AG08395 (cell line): Measurements from ENCODE around the gene NKIRAS2.

ENCODE experiments used
- DNase-seq: peaks from one replicate; pipeline ENCODE4 v3.0.0; 2012; ENCODE audit warnings: mixed read lengths, low spot score

Gene NKIRAS2

GRCh38 chr17:42026857-42027589, 7.1 kb downstream of the NKIRAS2 start:
- no peak for DNase-seq

- no peak for DNase-seq
Observed at GRCh38 chr17:42027590-42027889, 7.7 kb downstream of the NKIRAS2 start.

- no peak for DNase-seq
Observed at GRCh38 chr17:42027961-42028790, 8.3 kb downstream of the NKIRAS2 start.

- DNase-seq = no peak
Observed at GRCh38 chr17:42028791-42029127, 8.9 kb downstream of the NKIRAS2 start.

- DNase-seq = no peak
Observed at GRCh38 chr17:42031584-42031983, 11.7 kb downstream of the NKIRAS2 start.

- DNase-seq = no peak
Observed at GRCh38 chr17:42034059-42034458, 14.2 kb downstream of the NKIRAS2 start.

- DNase-seq = no peak
Observed at GRCh38 chr17:42038221-42038973, 18.5 kb downstream of the NKIRAS2 start.

GRCh38 chr17:42039794-42040763, 20.2 kb downstream of the NKIRAS2 start:
- DNase-seq = no peak

- no peak for DNase-seq
Observed at GRCh38 chr17:42040818-42041217, 20.9 kb downstream of the NKIRAS2 start.

- no peak for DNase-seq
Observed at GRCh38 chr17:42041619-42042018, 21.7 kb downstream of the NKIRAS2 start.

- DNase-seq = no peak
Observed at GRCh38 chr17:42042598-42043319, 22.9 kb downstream of the NKIRAS2 start.

GRCh38 chr17:42045719-42046118, 25.8 kb downstream of the NKIRAS2 start:
- DNase-seq = no peak

- no peak for DNase-seq
Observed at GRCh38 chr17:42047343-42047742, 27.5 kb downstream of the NKIRAS2 start.

- no peak for DNase-seq
Observed at GRCh38 chr17:42049834-42050392, 30.0 kb downstream of the NKIRAS2 start.

GRCh38 chr17:42050393-42051012, 30.6 kb downstream of the NKIRAS2 start, which contains the start of gene C17orf113:
C17orf113 (minus strand) TSS chr17:42050601; CDS start chr17:42043376, 7,225 bp downstream.
- DNase-seq = peak; percentile 58

GRCh38 chr17:42051013-42051400, 31.1 kb downstream of the NKIRAS2 start:
- no peak for DNase-seq

GRCh38 chr17:42051645-42052044, 31.8 kb downstream of the NKIRAS2 start:
- no peak for DNase-seq

GRCh38 chr17:42052346-42052877, 32.5 kb downstream of the NKIRAS2 start:
- no peak for DNase-seq

- DNase-seq = no peak
Observed at GRCh38 chr17:42053731-42054500, 34.0 kb downstream of the NKIRAS2 start.
